B cell (primary cell): ENCODE measurements around the gene TRIO. TPM values are rescaled to one million over a fixed set of nuclear protein-coding genes. Genes with fewer than 3 reads are reported as not detected.

Experiments
- ATAC-seq: fragments of 200-7000 bp; cut with Tn5 transposase; one replicate; pipeline ENCODE4 v1.10.0; 2021; ENCODE audit warnings: low read depth, mild to moderate bottlenecking, moderate number of reproducible peaks, moderate library complexity
- CTCF ChIA-PET: fragments of 350-600 bp; sonication (Branson Sonifier 250); formaldehyde crosslinking; loops from one replicate; lab custom pipeline; 2021; ENCODE audit warnings: antibody characterized with exemption, inconsistent platforms; lab: Charles Lee
- POLR2A ChIA-PET: fragments of 350-600 bp; sonication (Branson Sonifier 250); formaldehyde crosslinking; loops from one replicate; lab custom pipeline; 2021; ENCODE audit warnings: antibody characterized with exemption; lab: Charles Lee
- DNase-seq: peaks from one replicate; pipeline ENCODE4 v3.0.0; 2013
- H2AFZ ChIP-seq: 2 replicates; pipeline ENCODE4 v1.6.1; 2012; ENCODE audit warnings: mild to moderate bottlenecking, low read depth, low read length; ENCODE audit not compliant: insufficient read depth, poor library complexity, severe bottlenecking
- H3K27ac ChIP-seq, 2 donors: 1 replicate in 1 of 2; 2 replicates in 1 of 2; pipeline ENCODE4 v1.5.1; 2012 to 2013; ENCODE audit warnings: low read length in 2 of 2, mild to moderate bottlenecking in 2 of 2, moderate library complexity in 1 of 2
- H3K27me3 ChIP-seq, 4 experiments: fragments of 200-600 bp in 1 of 4; sonication (generic) in 1 of 4; replicated peaks in 1 of 4; 1 replicate in 2 of 4; 2 replicates in 2 of 4; pipeline versions ENCODE4 v1.6.1 to v1.7.0; 2013 to 2016; ENCODE audit warnings: low read length in 3 of 4, mild to moderate bottlenecking in 2 of 4, mixed read lengths in 1 of 4, moderate library complexity in 1 of 4; ENCODE audit not compliant: insufficient read depth in 4 of 4, control insufficient read depth in 3 of 4; ENCODE audit errors: control extremely low read depth in 1 of 4
- H3K36me3 ChIP-seq, 2 experiments: replicated peaks in 1 of 2; 1 replicate in 1 of 2; 2 replicates in 1 of 2; pipeline versions ENCODE4 v1.6.1 to v1.7.1; 2013; ENCODE audit warnings: low read length in 1 of 2; ENCODE audit not compliant: insufficient read depth in 2 of 2, control insufficient read depth in 1 of 2; ENCODE audit errors: control extremely low read depth in 1 of 2, extremely low read depth in 1 of 2
- H3K4me1 ChIP-seq, 2 donors: fragments of 200-600 bp in 1 of 2; sonication (generic) in 1 of 2; 1 replicate in 1 of 2; 2 replicates in 1 of 2; pipeline versions ENCODE4 v1.5.1 to v1.6.1; 2013 to 2017; ENCODE audit warnings: low read length in 2 of 2; ENCODE audit not compliant: control insufficient read depth in 2 of 2, insufficient read depth in 2 of 2
- H3K4me2 ChIP-seq: replicated peaks from 2 replicates; pipeline ENCODE3; 2012; ENCODE audit warnings: mild to moderate bottlenecking, low read depth, low read length; ENCODE audit not compliant: poor library complexity, severe bottlenecking
- H3K4me3 ChIP-seq, 5 experiments: fragments of 200-600 bp in 1 of 5; sonication (generic) in 1 of 5; 1 replicate in 3 of 5; 2 replicates in 2 of 5; pipeline versions ENCODE4 v1.5.1 to v1.7.0; 2011 to 2016; ENCODE audit warnings: low read length in 4 of 5, mild to moderate bottlenecking in 4 of 5, low read depth in 2 of 5, control low read depth in 1 of 5, moderate library complexity in 1 of 5; ENCODE audit not compliant: insufficient read depth in 1 of 5; ENCODE audit errors: control extremely low read depth in 1 of 5, extremely low read depth in 1 of 5
- H3K79me2 ChIP-seq: fragments of 200-600 bp; sonication (generic); one replicate; pipeline ENCODE4 v1.6.0; 2016; ENCODE audit warnings: low read length; ENCODE audit not compliant: control insufficient read depth, insufficient read depth
- H3K9ac ChIP-seq: fragments of 200-600 bp; sonication (generic); 2 replicates; pipeline ENCODE4 v1.6.1; 2017; ENCODE audit warnings: mild to moderate bottlenecking, low read length, moderate library complexity
- H3K9me3 ChIP-seq, 3 donors: one replicate each; pipeline versions ENCODE4 v1.6.1 to v1.7.1; 2013; ENCODE audit warnings: low read length in 2 of 3; ENCODE audit not compliant: control insufficient read depth in 2 of 3, insufficient read depth in 1 of 3; ENCODE audit errors: control extremely low read depth in 1 of 3
- H4K20me1 ChIP-seq: 2 replicates; pipeline ENCODE4 v1.6.0; 2012; ENCODE audit warnings: mild to moderate bottlenecking, low read length; ENCODE audit not compliant: insufficient read depth, control insufficient read depth, poor library complexity, severe bottlenecking
- H3K27ac Mint-ChIP-seq: one replicate; pipeline ENCODE4 v1.8.0; 2021; ENCODE audit warnings: mixed read lengths
- H3K27me3 Mint-ChIP-seq: one replicate; pipeline ENCODE4 v1.8.0; 2021; ENCODE audit warnings: mixed read lengths
- H3K4me1 Mint-ChIP-seq: one replicate; pipeline ENCODE4 v1.8.0; 2021; ENCODE audit warnings: mixed read lengths
- H3K4me3 Mint-ChIP-seq: one replicate; pipeline ENCODE4 v1.8.0; 2021; ENCODE audit warnings: mixed read lengths
- H3K9me3 Mint-ChIP-seq: one replicate; pipeline ENCODE4 v1.8.0; 2022; ENCODE audit warnings: mixed read lengths; ENCODE audit not compliant: insufficient read depth
- CTCF ChIP-seq: fragments of 200-600 bp; IDR thresholded peaks from one replicate; pipeline ENCODE4 v1.8.0; 2022; ENCODE audit warnings: antibody characterized with exemption, mild to moderate bottlenecking
- EZH2 ChIP-seq: IDR thresholded peaks from 2 replicates; pipeline ENCODE4 v1.6.1; 2012; ENCODE audit warnings: borderline replicate concordance, low read depth, mild to moderate bottlenecking, moderate library complexity, low read length; ENCODE audit not compliant: insufficient read depth, poor library complexity, severe bottlenecking
- WGBS: methylation state at CpG from one replicate; pipeline ENCODE4 v1.1.5; 2013; ENCODE audit warnings: missing lambda C conversion rate; ENCODE audit not compliant: insufficient coverage; 5-methylcytosine and 5-hydroxymethylcytosine counted together
- intact Hi-C: fragments of 100-400 bp; cut with micrococcal nuclease; formaldehyde crosslinking; loops from one replicate; pipeline ENCODE4 v1.10.0; 2022
- polyA plus RNA-seq: library from polyadenylated mRNA; depleted of rRNA; stranded (reverse); fragments of >200 nt; gene quantifications from 2 replicates; pipeline ENCODE4 v1.2.3, GENCODE V29; 2012
- total RNA-seq, 2 donors: library from RNA; stranded (reverse); fragments of 120-200 nt in 1 of 2; gene quantifications; 1 replicate in 1 of 2; 2 replicates in 1 of 2; pipeline versions ENCODE4 v1.2.3 to v1.2.4, GENCODE V29; 2013 to 2022

TRIO gene
- total and polyA plus RNA-seq, 2 donors (not counting 1 experiment from before 2014, with no cell fraction given) = 90.5 to 479 TPM

- Histone ChIP-seq H3K4me1 (no peaks in the 10 kb centered on the region), H3K79me2 (no peaks in the 10 kb centered on the region), H3K9me3 (no peaks in the 10 kb centered on the region), H2AFZ (no peak overlapping the region), H4K20me1 (no peaks in the 10 kb centered on the region), H3K4me2 (no peak overlapping the region), H3K4me3 (no peak overlapping the region), H3K36me3 (peaks cover 10 to 91% of the 10 kb centered on the region in 2 experiments), H3K27ac (no peak overlapping the region), H3K27me3 (no peaks in the 10 kb centered on the region), H3K9ac (no peak overlapping the region)
- H3K27me3 Mint-ChIP-seq = no peaks in the 10 kb centered on the region
- H3K4me1 Mint-ChIP-seq = no peaks in the 10 kb centered on the region
- TF ChIP-seq EZH2 (no peak), CTCF (no peak)
- H3K9me3 Mint-ChIP-seq = no peaks in the 10 kb centered on the region
- ChIA-PET CTCF (interaction anchor here (0.9 kb wide), 1 partner anchor 127 kb away, joined by 3 read pairs; no protein-coding TSS in a partner anchor), POLR2A (no interaction called here)
- H3K4me3 Mint-ChIP-seq = no peak overlapping the region
- ATAC-seq = no peak
- WGBS = no CpG with 5 or more reads among the region's 3 CpGs
- intact Hi-C loops = no loop called here
- no peak for DNase-seq
- H3K27ac Mint-ChIP-seq = no peak overlapping the region
Measured at GRCh38 chr5:14479143-14479696, 336.1 kb downstream of the TRIO start.

- intact Hi-C loops = loop anchor here (10.0 kb wide), 1 partner anchor 163 kb away; no protein-coding TSS in a partner anchor
- H4K20me1 ChIP-seq = no peaks in the 10 kb centered on the region
- Mint-ChIP-seq H3K4me1 (no peaks in the 10 kb centered on the region), H3K9me3 (no peaks in the 10 kb centered on the region), H3K27me3 (no peaks in the 10 kb centered on the region), H3K27ac (no peak overlapping the region), H3K4me3 (no peak overlapping the region)
- DNase-seq (no peak), ATAC-seq (no peak)
- no peak overlapping the region for H3K27ac ChIP-seq
- TF ChIP-seq EZH2 (no peak), CTCF (no peak)
- peaks cover 10 to 87% of the 10 kb centered on the region in 2 experiments for H3K36me3 ChIP-seq
- no peak overlapping the region for H3K9ac ChIP-seq
- H3K4me3 ChIP-seq = no peak overlapping the region
- no peaks in the 10 kb centered on the region for H3K27me3 ChIP-seq
- no peaks in the 10 kb centered on the region for H3K9me3 ChIP-seq
- POLR2A ChIA-PET = interaction anchor here (0.6 kb wide), 1 partner anchor 367 kb away, joined by 5 read pairs; no protein-coding TSS in a partner anchor
- no peaks in the 10 kb centered on the region for H3K4me1 ChIP-seq
- no peak overlapping the region for H2AFZ ChIP-seq
- H3K4me2 ChIP-seq = no peak overlapping the region
- CTCF ChIA-PET = no interaction called here
- H3K79me2 ChIP-seq = no peaks in the 10 kb centered on the region
- 98% methylated on average over 8 of the region's 8 CpGs for WGBS
Measured at GRCh38 chr5:14481349-14481748, 338.2 kb downstream of the TRIO start.
